Measurements from ENCODE around the gene SWT1. TPM values are rescaled to one million over a fixed set of nuclear protein-coding genes. Genes with fewer than 3 reads are reported as not detected.

Gene SWT1
- total RNA-seq, 4 donors from 2014 or later = 1.9 to 6.5 (median 3.5) TPM

GRCh38 chr1:185257950-185258208 lies 100.9 kb downstream of the SWT1 start:
- H3K4me3 ChIP-seq = no peak overlapping the region
- no peak for TF ChIP-seq CTCF (IDR thresholded peaks at IDR 0.05)
- no peak for TF ChIP-seq POLR2A (IDR thresholded peaks at IDR 0.05)
- no peaks in the 10 kb centered on the region for H3K36me3 ChIP-seq
- 58 to 80% methylated on average over 2 of the region's 2 CpGs for WGBS, 2 donors
- H3K27me3 ChIP-seq = no peaks in the 10 kb centered on the region
- DNase-seq = no peak
- H3K27ac ChIP-seq = no peak overlapping the region
- no peaks in the 10 kb centered on the region for H3K9me3 ChIP-seq
- H3K4me1 ChIP-seq = peaks cover 0 to 5% (median 0%) of the 10 kb centered on the region in 3 donors
- intact Hi-C loops (cut with DNase I) = no loop called here

GRCh38 chr1:185258676-185259075 lies 101.7 kb downstream of the SWT1 start:
- TF ChIP-seq CTCF (IDR thresholded peaks at IDR 0.05) = no peak
- no peak for TF ChIP-seq POLR2A (IDR thresholded peaks at IDR 0.05)
- no peaks in the 10 kb centered on the region for H3K27me3 ChIP-seq
- no peaks in the 10 kb centered on the region for H3K36me3 ChIP-seq
- WGBS, 2 donors = 90 to 91% methylated on average over 1 of the region's 1 CpG
- peaks cover 0 to 5% (median 0%) of the 10 kb centered on the region in 3 donors for H3K4me1 ChIP-seq
- H3K27ac ChIP-seq = no peak overlapping the region
- no peak overlapping the region for H3K4me3 ChIP-seq
- intact Hi-C loops (cut with DNase I) = no loop called here
- no peaks in the 10 kb centered on the region for H3K9me3 ChIP-seq
- DNase-seq = no peak

GRCh38 chr1:185260611-185261010 lies 103.6 kb downstream of the SWT1 start:
- H3K4me1 ChIP-seq = peaks cover 0 to 5% (median 0%) of the 10 kb centered on the region in 3 donors
- no peak overlapping the region for H3K27ac ChIP-seq
- H3K9me3 ChIP-seq = no peaks in the 10 kb centered on the region
- WGBS, 2 donors = 72 to 76% methylated on average over 1 of the region's 1 CpG
- H3K27me3 ChIP-seq = no peaks in the 10 kb centered on the region
- H3K36me3 ChIP-seq = no peaks in the 10 kb centered on the region
- no peak overlapping the region for H3K4me3 ChIP-seq
- intact Hi-C loops (cut with DNase I) = no loop called here
- TF ChIP-seq POLR2A (IDR thresholded peaks at IDR 0.05) (no peak), CTCF (IDR thresholded peaks at IDR 0.05) (no peak)
- DNase-seq = no peak

- no peaks in the 10 kb centered on the region for H3K9me3 ChIP-seq
- H3K27me3 ChIP-seq = no peaks in the 10 kb centered on the region
- DNase-seq = no peak
- H3K27ac ChIP-seq = no peak overlapping the region
- H3K4me1 ChIP-seq = peaks cover 0 to 5% (median 0%) of the 10 kb centered on the region in 3 donors
- no peak for TF ChIP-seq CTCF (IDR thresholded peaks at IDR 0.05)
- TF ChIP-seq POLR2A (IDR thresholded peaks at IDR 0.05) = no peak
- H3K4me3 ChIP-seq = no peak overlapping the region
- 100% methylated on average over 1 of the region's 1 CpG for WGBS, 2 donors
- intact Hi-C loops (cut with DNase I) = no loop called here
- no peaks in the 10 kb centered on the region for H3K36me3 ChIP-seq
These were observed 105.2 kb downstream of the SWT1 start for GRCh38 chr1:185262151-185262550.

DNA sequence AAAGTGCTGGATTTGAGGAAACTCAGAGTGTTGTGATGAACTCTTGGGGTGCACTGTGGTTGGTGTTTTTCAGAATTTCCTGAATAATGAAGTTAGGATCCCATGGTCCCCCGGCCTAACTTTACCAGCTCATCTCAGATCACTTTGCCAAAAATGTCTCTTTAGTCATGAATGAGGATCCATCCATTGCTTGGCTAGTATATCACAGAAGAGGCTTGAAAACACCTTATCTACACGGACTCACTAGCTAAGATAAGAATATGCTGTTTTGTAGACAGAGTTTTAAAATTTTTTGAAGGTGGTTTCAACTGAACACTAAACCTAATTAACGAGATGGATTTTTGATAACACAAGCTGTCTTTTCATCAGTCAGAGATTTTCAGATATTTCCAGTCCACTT lies 106.3 kb downstream of the SWT1 start:
- intact Hi-C loops (cut with DNase I) = no loop called here
- WGBS, 2 donors = 85 to 92% methylated on average over 3 of the region's 3 CpGs
- Histone ChIP-seq H3K36me3 (no peaks in the 10 kb centered on the region), H3K27ac (no peak overlapping the region), H3K9me3 (no peaks in the 10 kb centered on the region), H3K4me1 (no peaks in the 10 kb centered on the region), H3K4me3 (no peak overlapping the region), H3K27me3 (no peaks in the 10 kb centered on the region)
- DNase-seq = no peak
- TF ChIP-seq POLR2A (IDR thresholded peaks at IDR 0.05) = no peak
- no peak for TF ChIP-seq CTCF (IDR thresholded peaks at IDR 0.05)
